ENCODE data around the gene WFIKKN1.

The WFIKKN1 gene

GRCh38 chr16:625117-625976, 5.4 kb upstream of the WFIKKN1 start:
- no peak for ATAC-seq

- ATAC-seq = no peak
Observed at GRCh38 chr16:625977-626765, 4.6 kb upstream of the WFIKKN1 start.

GRCh38 chr16:626787-627453, 3.9 kb upstream of the WFIKKN1 start:
- ATAC-seq = no peak

- ATAC-seq = no peak
Observed at GRCh38 chr16:627454-628239, 3.1 kb upstream of the WFIKKN1 start.

DNA sequence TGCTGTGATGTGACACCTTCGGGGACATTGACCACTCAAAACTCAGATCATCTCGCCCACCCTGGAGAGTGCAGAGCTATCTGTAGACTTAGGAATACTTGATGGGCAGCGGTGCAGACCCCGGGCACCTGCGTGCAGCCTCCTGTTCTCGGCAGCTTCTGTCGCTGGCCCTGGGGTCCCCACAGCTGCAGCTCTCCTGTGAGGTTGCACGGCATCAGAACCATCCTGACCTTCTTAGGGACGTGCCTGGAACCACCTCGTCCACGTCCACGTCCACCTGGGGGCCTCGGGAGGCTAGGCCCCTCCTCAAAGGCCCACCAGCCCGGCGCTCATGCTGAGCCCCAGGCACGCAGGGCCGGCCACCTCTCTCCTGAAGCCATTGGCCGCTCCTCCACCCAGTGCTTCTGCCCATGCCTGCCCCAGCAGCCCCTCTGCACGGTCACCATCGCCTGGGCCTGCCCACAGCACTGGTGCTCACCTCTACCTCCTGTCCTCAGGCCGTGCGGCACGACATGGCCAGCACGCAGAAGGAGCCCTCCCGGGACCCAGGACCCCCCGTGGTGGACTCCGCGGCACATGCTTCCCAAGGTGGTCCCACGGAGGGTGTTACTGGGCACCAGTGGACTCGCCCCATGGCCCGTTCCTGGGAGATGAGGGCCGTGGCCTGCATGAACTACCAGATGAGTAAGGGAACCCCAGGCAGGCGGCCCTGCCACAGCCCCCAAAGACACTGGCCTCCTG, 2.3 kb upstream of the WFIKKN1 start:
- no peak for ATAC-seq

DNA sequence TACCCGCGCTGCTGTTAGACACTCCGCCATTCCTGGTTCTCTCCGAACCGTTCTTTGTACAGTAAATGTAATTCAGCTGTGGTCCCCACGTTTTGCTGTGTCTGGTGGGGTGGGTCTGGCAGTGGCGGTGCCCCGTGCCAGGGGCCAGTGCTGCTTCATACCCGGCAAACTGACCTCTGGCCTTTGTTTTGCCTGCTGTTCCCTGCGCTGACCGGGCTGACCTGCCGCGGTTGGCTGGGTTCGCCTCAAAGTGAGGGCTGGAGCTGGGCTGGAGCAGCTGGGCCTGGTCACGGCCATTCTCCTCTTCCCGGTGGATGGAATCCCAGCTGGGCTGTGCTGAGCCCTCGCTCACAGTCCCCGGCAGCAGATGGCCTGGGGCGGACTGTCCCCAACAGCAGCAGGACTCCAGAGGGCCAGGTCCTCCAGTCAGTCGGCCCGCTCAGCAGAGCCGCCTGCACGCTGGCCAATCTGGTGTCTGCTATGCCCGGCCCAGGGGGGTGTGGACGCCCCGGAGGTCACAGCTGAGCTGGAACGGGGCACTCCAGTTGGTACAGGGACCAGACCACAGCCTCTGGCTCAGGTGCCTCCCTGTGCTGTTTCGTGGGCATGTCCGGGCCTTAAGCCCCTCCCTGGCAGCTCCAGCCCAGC, 1.5 kb upstream of the WFIKKN1 start:
- ATAC-seq = no peak

DNA sequence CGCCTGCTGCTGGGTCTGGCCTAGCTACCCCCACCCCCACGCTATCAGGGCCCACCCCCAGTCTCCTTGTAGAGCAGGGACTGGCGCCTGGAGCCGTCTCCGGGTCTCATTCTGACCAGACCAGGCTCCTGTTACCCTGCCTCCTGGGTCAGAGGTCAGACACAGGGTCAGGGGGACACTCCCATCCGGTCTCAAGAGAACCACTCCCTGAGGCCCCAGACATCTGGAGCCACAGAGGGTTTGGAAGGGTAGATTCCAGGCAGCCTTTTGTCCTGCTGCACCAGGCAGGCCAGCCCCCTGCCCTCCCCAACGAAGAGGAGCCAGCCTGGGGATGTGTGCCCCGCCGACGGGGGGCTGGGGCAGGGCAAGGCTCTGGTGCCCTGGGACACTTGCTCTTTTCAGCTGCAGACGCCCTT, 944 bp upstream of the WFIKKN1 start:
- ATAC-seq = no peak

GRCh38 chr16:630249-630814, 453 bp upstream of the WFIKKN1 start:
- ATAC-seq = no peak

DNA sequence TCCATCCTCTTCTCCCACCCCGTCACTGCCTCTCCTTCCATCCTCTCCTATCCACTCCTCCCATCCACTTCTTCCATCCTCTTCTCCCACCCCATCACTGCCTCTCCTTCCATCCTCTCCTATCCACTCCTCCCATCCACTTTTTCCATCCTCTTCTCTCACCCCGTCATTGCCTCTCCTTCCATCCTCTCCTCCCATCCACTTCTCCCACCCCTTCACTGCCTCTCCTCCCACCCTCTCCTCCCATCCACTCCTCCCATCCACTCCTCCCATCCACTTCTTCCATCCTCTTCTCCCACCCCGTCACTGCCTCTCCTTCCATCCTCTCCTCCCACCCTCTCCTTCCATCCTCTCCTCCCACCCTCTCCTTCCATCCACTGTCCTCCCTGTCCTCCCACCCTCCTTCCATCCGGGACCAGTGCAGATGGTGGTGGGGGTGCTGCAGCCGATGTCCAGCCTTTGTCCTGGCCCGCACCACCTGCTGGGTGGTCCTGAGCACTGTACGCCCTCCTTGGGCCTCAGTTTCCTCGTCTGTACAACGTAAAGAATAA, 1.1 kb downstream of the WFIKKN1 start:
- no peak for ATAC-seq

GRCh38 chr16:632486-633335, 1.9 kb downstream of the WFIKKN1 start:
- no peak for ATAC-seq

- ATAC-seq = no peak
Observed at GRCh38 chr16:633336-634050, 2.7 kb downstream of the WFIKKN1 start.

DNA sequence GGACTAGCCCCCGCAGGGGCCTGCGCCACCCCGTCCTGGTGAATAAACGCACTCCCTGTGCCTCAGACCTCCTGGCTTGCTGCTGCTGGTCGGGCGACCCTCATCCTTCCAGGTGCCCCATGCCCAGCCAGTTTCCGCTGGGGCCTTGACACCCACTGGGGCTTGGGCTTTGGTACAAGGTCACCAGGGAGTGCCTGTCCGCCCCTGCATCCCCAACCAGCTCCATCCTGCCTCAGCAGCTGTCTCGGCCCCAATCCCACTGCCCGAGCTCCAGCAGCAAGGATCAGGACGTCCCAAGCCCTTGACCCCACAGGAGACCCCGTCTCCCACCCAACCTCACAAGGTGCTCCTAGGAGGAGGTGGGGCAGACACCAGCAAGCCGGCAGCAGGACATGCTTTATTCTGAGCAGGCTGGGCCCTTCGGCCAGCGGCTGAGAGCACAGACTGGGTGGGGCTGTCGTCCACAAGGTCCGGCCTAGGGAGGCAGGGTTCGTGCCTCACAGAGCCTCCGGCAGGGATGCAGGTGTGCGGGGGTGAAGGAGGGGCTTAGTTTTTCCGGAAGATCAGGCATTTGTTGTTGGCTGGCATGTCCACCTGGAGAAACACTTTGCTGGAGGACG, 3.4 kb downstream of the WFIKKN1 start:
- no peak for ATAC-seq

DNA sequence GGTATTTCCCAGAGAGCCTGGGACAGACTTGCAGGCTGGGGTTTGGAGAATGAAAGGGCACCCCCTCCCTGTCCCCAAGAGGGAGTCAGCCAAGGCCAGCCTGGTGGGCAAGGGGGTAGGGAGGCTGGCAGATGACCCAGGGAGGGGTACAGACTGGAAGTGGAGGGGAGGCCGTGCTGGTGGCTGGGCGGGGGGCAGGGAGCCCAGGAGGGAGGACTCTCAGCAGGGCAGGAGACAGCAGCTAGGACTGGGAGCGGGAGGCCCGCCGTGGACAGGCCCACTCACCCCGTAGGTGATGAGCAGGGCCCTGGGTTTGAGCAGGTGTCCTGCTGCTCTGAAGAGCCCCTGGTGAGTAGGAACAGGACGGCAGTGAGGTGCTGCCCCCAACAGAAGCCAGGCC, 4.2 kb downstream of the WFIKKN1 start:
- no peak for ATAC-seq

DNA sequence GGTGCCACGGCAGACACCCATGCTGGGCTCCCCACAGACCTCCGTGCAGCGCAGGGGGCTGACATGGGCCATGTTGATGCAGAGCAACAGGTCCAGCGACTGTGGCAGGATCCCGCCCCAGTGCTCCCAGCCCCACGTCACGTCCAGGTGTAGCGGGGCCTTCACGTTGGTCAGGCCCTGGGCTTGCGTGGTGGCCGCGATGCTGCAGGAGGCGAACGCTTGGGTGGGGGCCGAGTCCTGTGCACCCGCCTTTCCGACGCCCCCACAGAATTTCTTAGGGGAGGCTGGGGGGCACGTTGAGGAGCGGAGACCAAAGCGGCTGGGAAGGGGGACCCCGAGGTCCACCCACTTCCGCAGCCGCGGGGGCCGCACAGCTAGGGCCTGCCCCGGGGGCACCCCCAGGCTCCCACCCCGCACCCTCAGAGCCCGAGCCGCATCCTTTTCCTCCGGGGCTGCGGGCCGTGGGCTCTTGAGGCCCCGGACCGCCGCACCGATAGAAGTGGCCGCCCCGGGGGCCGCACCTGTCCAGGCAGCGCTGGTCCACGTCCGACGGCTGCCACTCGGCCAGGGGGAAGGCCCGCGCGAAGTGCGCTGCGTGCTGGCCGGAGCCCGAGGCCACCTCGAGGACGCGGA, 4.9 kb downstream of the WFIKKN1 start:
- ATAC-seq = no peak

DNA sequence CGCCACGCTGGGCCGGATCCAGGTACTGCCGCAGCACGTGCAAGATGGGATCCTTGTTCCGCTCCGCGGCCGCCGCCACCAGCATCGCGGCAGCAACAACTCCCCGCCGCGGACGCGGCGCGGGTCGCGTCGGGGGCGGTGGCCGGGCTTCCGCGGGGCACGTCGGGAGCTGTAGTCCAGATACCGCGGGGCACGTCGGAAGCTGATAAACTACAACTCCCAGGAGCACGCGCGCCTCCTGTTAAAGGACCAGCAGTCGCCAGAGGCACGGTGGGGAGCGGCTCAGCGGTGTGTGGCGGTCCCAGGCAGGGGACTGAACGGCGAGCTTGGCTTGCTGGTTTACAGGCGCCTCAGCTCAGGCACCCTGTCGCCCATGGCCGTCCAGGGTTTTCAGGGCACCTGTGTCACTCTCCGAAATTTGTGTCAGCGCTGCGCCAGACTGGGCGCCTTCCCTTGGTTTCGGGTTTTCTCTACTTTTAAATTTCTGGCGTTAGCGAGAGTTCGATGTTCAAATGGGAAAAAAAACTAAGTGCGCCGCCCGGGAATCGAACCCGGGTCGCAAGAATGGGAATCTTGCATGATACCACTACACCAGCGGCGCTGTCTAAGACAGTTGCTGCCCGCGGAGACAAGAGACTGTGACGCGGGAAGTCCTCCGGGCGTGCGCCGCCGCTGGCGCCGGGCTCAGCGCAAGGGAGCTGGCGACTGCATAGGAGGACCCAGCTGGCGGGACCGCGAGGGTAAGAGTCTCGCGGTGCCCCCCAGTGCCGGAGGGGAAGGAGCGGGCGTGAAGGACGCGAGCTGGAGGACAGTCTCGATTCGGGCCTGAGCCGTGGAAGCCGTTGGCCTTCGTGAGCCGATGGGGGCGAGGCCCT, 5.7 kb downstream of the WFIKKN1 start, which contains the start of gene METTL26:
Gene METTL26 (minus strand): TSS at position 100 of the 875 bp plus-strand sequence. CDS start 15 bp downstream, at position 85.
- ATAC-seq = peak; percentile 93 to 94
